Astrocyte (in vitro differentiated cells and primary cell): ENCODE data around the gene NPHP4. TPM values are rescaled to one million over a fixed set of nuclear protein-coding genes. Genes with fewer than 3 reads are reported as not detected.

Source experiments
- DNase-seq: peaks from one replicate; pipeline ENCODE4 v3.0.0-alpha.2; 2010; ENCODE audit warnings: low read depth
- FAIRE-seq: peaks from 2 replicates; lab custom pipeline; 2011; peaks lifted over from hg19 to GRCh38; lab: Jason Lieb, UNC
- H2AFZ ChIP-seq: 2 replicates; pipeline ENCODE4 v1.6.0; 2012; ENCODE audit warnings: low read depth, low read length, inconsistent platforms
- H3K27ac ChIP-seq: 2 replicates; pipeline ENCODE4 v1.5.1; 2011; ENCODE audit warnings: low read depth, low read length, inconsistent platforms
- H3K27me3 ChIP-seq: 2 replicates; pipeline ENCODE4 v1.6.0; 2011; ENCODE audit warnings: low read length, inconsistent platforms; ENCODE audit not compliant: insufficient read depth
- H3K36me3 ChIP-seq: 2 replicates; pipeline ENCODE4 v1.5.1; 2011; ENCODE audit warnings: low read length, inconsistent platforms; ENCODE audit not compliant: insufficient read depth
- H3K4me1 ChIP-seq: 2 replicates; pipeline ENCODE4 v1.5.1; 2011; ENCODE audit warnings: low read length, inconsistent platforms; ENCODE audit not compliant: insufficient read depth
- H3K4me2 ChIP-seq: 2 replicates; pipeline ENCODE4 v1.6.0; 2012; ENCODE audit warnings: low read length, inconsistent platforms
- H3K4me3 ChIP-seq: 2 replicates; pipeline ENCODE4 v1.5.1; 2011; ENCODE audit warnings: low read depth, mild to moderate bottlenecking, low read length, inconsistent platforms; ENCODE audit not compliant: insufficient read depth
- H3K79me2 ChIP-seq: 2 replicates; pipeline ENCODE4 v1.6.0; 2012; ENCODE audit warnings: mild to moderate bottlenecking, low read length, inconsistent platforms; ENCODE audit not compliant: insufficient read depth
- H3K9ac ChIP-seq: 2 replicates; pipeline ENCODE4 v1.6.0; 2012; ENCODE audit warnings: mild to moderate bottlenecking, low read length, inconsistent platforms
- H3K9me3 ChIP-seq: 2 replicates; pipeline ENCODE4 v1.5.1; 2012; ENCODE audit warnings: low read depth, mild to moderate bottlenecking, low read length, inconsistent platforms; ENCODE audit not compliant: insufficient read depth
- H4K20me1 ChIP-seq: 2 replicates; pipeline ENCODE4 v1.6.0; 2012; ENCODE audit warnings: low read length, inconsistent platforms; ENCODE audit not compliant: insufficient read depth
- H3K27ac Mint-ChIP-seq: one replicate; pipeline ENCODE4 v1.8.0; 2021; ENCODE audit warnings: mild to moderate bottlenecking, mixed read lengths; ENCODE audit not compliant: unreplicated experiment
- H3K27me3 Mint-ChIP-seq: one replicate; pipeline ENCODE4 v1.8.0; 2021; ENCODE audit warnings: low read depth, mixed read lengths; ENCODE audit not compliant: unreplicated experiment
- H3K36me3 Mint-ChIP-seq: one replicate; pipeline ENCODE4 v1.8.0; 2021; ENCODE audit warnings: low read depth, mixed read lengths; ENCODE audit not compliant: unreplicated experiment
- H3K4me1 Mint-ChIP-seq: one replicate; pipeline ENCODE4 v1.8.0; 2021; ENCODE audit warnings: low read depth, mixed read lengths; ENCODE audit not compliant: unreplicated experiment
- H3K4me3 Mint-ChIP-seq: one replicate; pipeline ENCODE4 v1.8.0; 2021; ENCODE audit warnings: mild to moderate bottlenecking, moderate library complexity, mixed read lengths; ENCODE audit not compliant: unreplicated experiment
- H3K9me3 Mint-ChIP-seq: one replicate; pipeline ENCODE4 v1.8.0; 2021; ENCODE audit warnings: mild to moderate bottlenecking, mixed read lengths; ENCODE audit not compliant: unreplicated experiment
- EZH2 ChIP-seq: IDR thresholded peaks from 2 replicates; pipeline ENCODE4 v1.6.1; 2012; ENCODE audit warnings: mild to moderate bottlenecking, low read length, inconsistent platforms; ENCODE audit not compliant: insufficient read depth
- total RNA-seq: library from RNA; stranded (reverse); gene quantifications from 2 replicates; pipeline ENCODE4 v1.2.1, GENCODE V29; 2021
- TF ChIP-seq, protein P1 (sequence below): IDR thresholded peaks from 2 replicates; pipeline ENCODE4 v1.5.1; 2011; ENCODE audit warnings: low read depth, mild to moderate bottlenecking, inconsistent platforms, low read length, moderate library complexity; ENCODE audit not compliant: insufficient read depth

Gene NPHP4
- total RNA-seq, 1 donor from 2014 or later: 8.4 TPM

DNA sequence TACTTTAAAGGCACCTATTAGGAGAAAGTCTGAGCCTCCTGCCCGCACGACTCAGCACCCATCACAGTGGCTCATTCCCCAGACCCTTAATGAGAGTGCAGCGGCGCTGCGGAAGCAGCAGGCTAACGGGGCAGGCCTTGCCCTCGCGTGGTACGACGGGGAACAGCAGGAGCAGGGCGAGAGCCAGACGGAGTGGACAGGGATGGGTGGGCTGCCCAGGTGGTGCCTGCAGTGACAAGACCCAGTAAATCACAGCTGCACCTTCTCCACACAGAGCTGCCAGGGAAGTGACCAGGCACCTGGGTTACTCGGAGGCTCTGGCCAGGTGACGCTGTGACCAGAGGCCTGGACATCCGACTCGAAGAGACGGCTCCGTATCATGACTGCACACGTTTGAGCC lies 131.9 kb downstream of the NPHP4 start:
- Histone ChIP-seq H3K79me2 (no peaks in the 10 kb centered on the region), H3K36me3 (no peaks in the 10 kb centered on the region), H3K27me3 (no peaks in the 10 kb centered on the region), H3K4me1 (peaks cover 2% of the 10 kb centered on the region), H2AFZ (no peak overlapping the region), H3K27ac (no peak overlapping the region), H3K4me2 (no peak overlapping the region), H3K4me3 (no peak overlapping the region), H3K9me3 (no peaks in the 10 kb centered on the region), H3K9ac (no peak overlapping the region), H4K20me1 (no peaks in the 10 kb centered on the region)
- H3K27ac Mint-ChIP-seq: no peak overlapping the region
- H3K4me1 Mint-ChIP-seq: peaks cover 5% of the 10 kb centered on the region
- H3K4me3 Mint-ChIP-seq: no peak overlapping the region
- no peak for FAIRE-seq
- H3K36me3 Mint-ChIP-seq: peaks cover 4% of the 10 kb centered on the region
- no peak for TF ChIP-seq EZH2
- TF ChIP-seq, protein P1, sequence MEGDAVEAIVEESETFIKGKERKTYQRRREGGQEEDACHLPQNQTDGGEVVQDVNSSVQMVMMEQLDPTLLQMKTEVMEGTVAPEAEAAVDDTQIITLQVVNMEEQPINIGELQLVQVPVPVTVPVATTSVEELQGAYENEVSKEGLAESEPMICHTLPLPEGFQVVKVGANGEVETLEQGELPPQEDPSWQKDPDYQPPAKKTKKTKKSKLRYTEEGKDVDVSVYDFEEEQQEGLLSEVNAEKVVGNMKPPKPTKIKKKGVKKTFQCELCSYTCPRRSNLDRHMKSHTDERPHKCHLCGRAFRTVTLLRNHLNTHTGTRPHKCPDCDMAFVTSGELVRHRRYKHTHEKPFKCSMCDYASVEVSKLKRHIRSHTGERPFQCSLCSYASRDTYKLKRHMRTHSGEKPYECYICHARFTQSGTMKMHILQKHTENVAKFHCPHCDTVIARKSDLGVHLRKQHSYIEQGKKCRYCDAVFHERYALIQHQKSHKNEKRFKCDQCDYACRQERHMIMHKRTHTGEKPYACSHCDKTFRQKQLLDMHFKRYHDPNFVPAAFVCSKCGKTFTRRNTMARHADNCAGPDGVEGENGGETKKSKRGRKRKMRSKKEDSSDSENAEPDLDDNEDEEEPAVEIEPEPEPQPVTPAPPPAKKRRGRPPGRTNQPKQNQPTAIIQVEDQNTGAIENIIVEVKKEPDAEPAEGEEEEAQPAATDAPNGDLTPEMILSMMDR: no peak
- DNase-seq: no peak
- no peaks in the 10 kb centered on the region for H3K9me3 Mint-ChIP-seq
- H3K27me3 Mint-ChIP-seq: no peaks in the 10 kb centered on the region

DNA sequence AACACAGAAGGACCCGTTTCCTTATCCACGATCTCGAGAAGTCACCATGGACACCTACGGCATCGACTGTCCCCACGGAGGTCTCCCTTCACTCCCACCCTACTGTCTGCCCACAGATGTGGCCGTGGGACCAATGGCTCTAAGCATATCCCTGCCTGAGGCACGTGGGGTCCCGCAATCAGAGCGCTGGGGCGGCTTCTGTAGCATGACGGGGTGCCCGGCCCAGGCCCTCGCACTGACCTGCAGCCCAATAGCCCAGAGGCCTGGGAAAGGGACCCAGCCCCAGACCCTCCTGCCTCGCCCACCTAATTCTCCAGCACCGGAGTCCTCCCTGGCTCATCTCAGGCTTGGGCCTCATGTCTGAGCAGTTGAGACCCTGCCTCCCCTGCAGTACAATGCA lies 132.5 kb downstream of the NPHP4 start:
- Histone ChIP-seq H3K4me1 (peaks cover 2% of the 10 kb centered on the region), H3K27ac (no peak overlapping the region), H3K4me2 (no peak overlapping the region), H4K20me1 (no peaks in the 10 kb centered on the region), H3K27me3 (no peaks in the 10 kb centered on the region), H3K9ac (no peak overlapping the region), H2AFZ (no peak overlapping the region), H3K9me3 (no peaks in the 10 kb centered on the region), H3K36me3 (no peaks in the 10 kb centered on the region), H3K79me2 (no peaks in the 10 kb centered on the region), H3K4me3 (no peak overlapping the region)
- TF ChIP-seq EZH2: no peak
- TF ChIP-seq, protein P1: no peak
- Mint-ChIP-seq H3K36me3 (peaks cover 4% of the 10 kb centered on the region), H3K4me1 (peaks cover 5% of the 10 kb centered on the region), H3K4me3 (no peak overlapping the region), H3K9me3 (no peaks in the 10 kb centered on the region), H3K27me3 (no peaks in the 10 kb centered on the region), H3K27ac (no peak overlapping the region)
- DNase-seq (no peak), FAIRE-seq (no peak)

DNA sequence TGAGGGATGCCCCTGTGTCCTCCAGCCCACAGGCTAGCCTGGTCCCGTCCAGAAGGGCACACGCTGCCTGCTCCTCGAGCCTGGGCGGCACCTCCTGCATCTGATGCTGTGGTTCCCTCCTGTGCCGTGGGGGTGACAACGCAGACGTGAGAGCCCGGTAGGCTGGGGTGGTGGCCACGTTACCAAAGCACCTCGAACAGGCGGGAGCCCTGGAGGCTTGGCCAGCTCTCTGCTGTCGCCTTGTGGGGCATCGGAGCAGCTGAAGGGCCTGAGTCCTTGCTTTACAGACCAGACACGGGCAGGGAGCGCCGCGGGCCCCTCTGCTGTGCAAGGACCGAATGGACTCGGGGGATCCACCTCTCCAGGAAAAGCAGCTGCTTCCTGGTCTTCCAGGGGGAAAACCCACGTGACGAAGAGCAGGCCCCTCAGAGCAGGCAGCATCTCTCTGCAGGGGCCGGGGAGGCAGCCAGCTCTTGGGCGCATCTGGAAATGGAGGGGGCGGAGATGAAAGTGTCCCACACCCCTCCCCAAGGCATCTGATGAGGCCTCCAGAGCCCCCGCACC lies 133.3 kb downstream of the NPHP4 start:
- no peak overlapping the region for H3K27ac Mint-ChIP-seq
- no peaks in the 10 kb centered on the region for H3K27me3 ChIP-seq
- no peaks in the 10 kb centered on the region for H3K9me3 ChIP-seq
- H3K4me1 Mint-ChIP-seq: peaks cover 5% of the 10 kb centered on the region
- peaks cover 4% of the 10 kb centered on the region for H3K36me3 Mint-ChIP-seq
- TF ChIP-seq, protein P1: no peak
- TF ChIP-seq EZH2: no peak
- no peak overlapping the region for H3K4me3 Mint-ChIP-seq
- H3K4me2 ChIP-seq: no peak overlapping the region
- no peaks in the 10 kb centered on the region for H4K20me1 ChIP-seq
- H3K79me2 ChIP-seq: no peaks in the 10 kb centered on the region
- H3K4me1 ChIP-seq: peaks cover 2% of the 10 kb centered on the region
- no peaks in the 10 kb centered on the region for H3K36me3 ChIP-seq
- FAIRE-seq (no peak), DNase-seq (no peak)
- H3K27me3 Mint-ChIP-seq: no peaks in the 10 kb centered on the region
- no peak overlapping the region for H3K4me3 ChIP-seq
- no peak overlapping the region for H3K27ac ChIP-seq
- no peaks in the 10 kb centered on the region for H3K9me3 Mint-ChIP-seq
- no peak overlapping the region for H2AFZ ChIP-seq
- H3K9ac ChIP-seq: no peak overlapping the region
